Tibial nerve (tissue), 4 donors: ENCODE results near the gene OR5AR1.

Experiments used
- CTCF ChIP-seq, 5 experiments: fragments of 200-600 bp in 3 of 5; fragments of 450-650 bp in 2 of 5; sonication (generic) in 3 of 5; IDR thresholded peaks; one replicate each; pipeline ENCODE4 v1.5.1; 2016 to 2019; ENCODE audit warnings: antibody characterized with exemption in 5 of 5, mild to moderate bottlenecking in 3 of 5, moderate library complexity in 2 of 5
- EP300 ChIP-seq, 2 donors: sonication (generic); formaldehyde crosslinking; IDR thresholded peaks; one replicate each; pipeline ENCODE4 v1.6.1; 2017; ENCODE audit warnings: antibody characterized with exemption in 2 of 2, mild to moderate bottlenecking in 1 of 2

GRCh38 chr11:56705784-56706396, 42.4 kb downstream of the OR5AR1 start:
- TF ChIP-seq CTCF (IDR thresholded peaks at IDR 0.05): no peak
- no peak for TF ChIP-seq EP300 (IDR thresholded peaks at IDR 0.05)
